ENCODE results near the gene TIGD2. TPM values are rescaled to one million over a fixed set of nuclear protein-coding genes. Genes with fewer than 3 reads are reported as not detected.
A peak's percentile ranks its signal among the peaks of the same experiment; 100 is the strongest.

TIGD2 gene
- total RNA-seq (ENCODE audit: unreplicated experiment), result 8.8 TPM
- long read RNA-seq, partial matches to known transcripts, result 0 of 3 reads
- long read RNA-seq, other reads (novel, unspliced or antisense), result 0 of 3 reads

DNA sequence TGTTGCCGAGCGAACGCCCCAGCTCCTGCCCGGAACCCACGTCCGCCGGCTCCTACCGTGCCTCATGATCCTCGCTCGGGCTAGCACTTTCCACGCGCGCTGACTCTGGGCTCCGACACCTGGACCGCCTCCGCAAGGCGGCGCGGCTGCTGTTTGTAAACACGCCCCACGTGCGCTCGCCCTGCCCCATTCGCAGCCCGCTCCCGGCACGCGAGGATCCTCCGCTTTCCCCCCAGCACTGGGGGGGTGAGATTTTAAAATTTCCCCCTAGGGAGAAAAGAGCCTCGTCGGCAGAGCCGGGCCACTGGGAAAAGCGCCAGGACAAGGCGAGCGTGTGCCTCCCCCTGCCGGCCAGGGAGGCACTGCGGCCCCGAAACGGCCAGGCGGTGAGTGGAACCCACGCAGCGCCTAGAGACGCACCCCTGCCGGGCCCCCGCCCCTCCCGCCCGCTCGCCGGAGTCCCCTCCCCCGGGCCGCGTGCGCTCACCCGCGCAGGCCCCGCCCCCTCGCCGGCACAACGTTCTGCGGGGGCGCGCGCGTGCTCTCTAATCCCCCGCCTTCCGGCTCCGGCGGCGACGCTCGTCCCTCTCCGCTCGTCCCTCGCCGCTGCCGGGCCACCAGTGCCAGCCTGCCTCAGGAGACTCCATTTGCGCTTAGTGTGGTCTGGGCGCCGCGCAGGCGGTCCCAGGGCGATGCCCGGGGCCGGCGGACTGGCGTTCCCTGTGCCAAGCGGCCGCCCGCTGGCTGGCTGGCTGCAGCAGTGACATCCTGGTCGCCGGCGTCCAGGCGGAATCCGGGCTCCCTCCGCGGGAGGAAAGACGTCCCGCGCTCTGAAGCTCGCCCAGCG, at the start of gene TIGD2:
Gene TIGD2, plus strand, starts transcription at position 548 of the 847 bp plus-strand sequence. CDS start 1,442 bp downstream, outside the sequence.
- no peaks in the 10 kb centered on the region for H3K9me3 Mint-ChIP-seq (ENCODE audit: unreplicated experiment)
- peak within 1 kb of the TSS; percentile 91 for H3K27ac Mint-ChIP-seq (ENCODE audit: unreplicated experiment)
- peak; percentile 92 for DNase-seq (ENCODE audit: low spot score)

GRCh38 chr4:89064848-89065247, 46.5 kb upstream of the TIGD2 start:
- peaks cover 4% of the 10 kb centered on the region for H3K36me3 Mint-ChIP-seq (ENCODE audit: low read depth, unreplicated experiment)
- no peak for DNase-seq (ENCODE audit: low spot score)
- H3K27ac Mint-ChIP-seq (ENCODE audit: unreplicated experiment), result no peak overlapping the region
- peaks cover 4% of the 10 kb centered on the region for H3K9me3 Mint-ChIP-seq (ENCODE audit: unreplicated experiment)
- peaks cover 2% of the 10 kb centered on the region for H3K4me1 Mint-ChIP-seq (ENCODE audit: unreplicated experiment)
- TF ChIP-seq CTCF (IDR thresholded peaks at IDR 0.05; ENCODE audit: unreplicated experiment), result no peak
- no peak overlapping the region for H3K4me3 Mint-ChIP-seq (ENCODE audit: unreplicated experiment)
- peaks cover 2% of the 10 kb centered on the region for H3K27me3 Mint-ChIP-seq (ENCODE audit: unreplicated experiment)

More for the DNA sequence above, at the start of gene TIGD2:
- Mint-ChIP-seq H3K27me3 (ENCODE audit: unreplicated experiment) (peaks cover 12% of the 10 kb centered on the region), H3K4me3 (ENCODE audit: unreplicated experiment) (peak within 1 kb of the TSS; percentile 95), H3K4me1 (ENCODE audit: unreplicated experiment) (peaks cover 25% of the 10 kb centered on the region), H3K36me3 (ENCODE audit: low read depth, unreplicated experiment) (peaks cover 17% of the 10 kb centered on the region)
- TF ChIP-seq CTCF (IDR thresholded peaks at IDR 0.05; ENCODE audit: unreplicated experiment), result peak; percentile 82

- H3K4me3 Mint-ChIP-seq (ENCODE audit: unreplicated experiment), result no peak overlapping the region
- no peak for DNase-seq (ENCODE audit: low spot score)
- no peak overlapping the region for H3K27ac Mint-ChIP-seq (ENCODE audit: unreplicated experiment)
- H3K9me3 Mint-ChIP-seq (ENCODE audit: unreplicated experiment), result peaks cover 2% of the 10 kb centered on the region
- H3K36me3 Mint-ChIP-seq (ENCODE audit: low read depth, unreplicated experiment), result peaks cover 4% of the 10 kb centered on the region
- H3K27me3 Mint-ChIP-seq (ENCODE audit: unreplicated experiment), result peaks cover 2% of the 10 kb centered on the region
- no peak for TF ChIP-seq CTCF (IDR thresholded peaks at IDR 0.05; ENCODE audit: unreplicated experiment)
- H3K4me1 Mint-ChIP-seq (ENCODE audit: unreplicated experiment), result peaks cover 2% of the 10 kb centered on the region
Observed at GRCh38 chr4:89067417-89067816, 43.9 kb upstream of the TIGD2 start.

- no peak overlapping the region for H3K4me3 Mint-ChIP-seq (ENCODE audit: unreplicated experiment)
- no peaks in the 10 kb centered on the region for H3K27me3 Mint-ChIP-seq (ENCODE audit: unreplicated experiment)
- no peak overlapping the region for H3K27ac Mint-ChIP-seq (ENCODE audit: unreplicated experiment)
- DNase-seq (ENCODE audit: low spot score), result no peak
- H3K9me3 Mint-ChIP-seq (ENCODE audit: unreplicated experiment), result no peaks in the 10 kb centered on the region
- peaks cover 4% of the 10 kb centered on the region for H3K36me3 Mint-ChIP-seq (ENCODE audit: low read depth, unreplicated experiment)
- peaks cover 2% of the 10 kb centered on the region for H3K4me1 Mint-ChIP-seq (ENCODE audit: unreplicated experiment)
- no peak for TF ChIP-seq CTCF (IDR thresholded peaks at IDR 0.05; ENCODE audit: unreplicated experiment)
Observed at GRCh38 chr4:89069481-89069880, 41.9 kb upstream of the TIGD2 start.

- no peak for DNase-seq (ENCODE audit: low spot score)
- Mint-ChIP-seq H3K9me3 (ENCODE audit: unreplicated experiment) (no peaks in the 10 kb centered on the region), H3K27ac (ENCODE audit: unreplicated experiment) (no peak overlapping the region), H3K4me3 (ENCODE audit: unreplicated experiment) (no peak overlapping the region), H3K27me3 (ENCODE audit: unreplicated experiment) (no peaks in the 10 kb centered on the region), H3K36me3 (ENCODE audit: low read depth, unreplicated experiment) (no peaks in the 10 kb centered on the region), H3K4me1 (ENCODE audit: unreplicated experiment) (peaks cover 2% of the 10 kb centered on the region)
- no peak for TF ChIP-seq CTCF (IDR thresholded peaks at IDR 0.05; ENCODE audit: unreplicated experiment)
Observed at GRCh38 chr4:89070041-89070440, 41.3 kb upstream of the TIGD2 start.

Measured in endothelial cell (in vitro differentiated cells).